8988T (cell line): ENCODE measurements around the gene CENPX.
"Not testable (repeated sequence)": the region's sequence is repeated elsewhere in the genome, so short reads cannot be mapped to it uniquely, and the experiment has no call there.

Source experiments
- DNase-seq: peaks from one replicate; pipeline ENCODE4 v3.0.0; 2011

CENPX gene

DNA sequence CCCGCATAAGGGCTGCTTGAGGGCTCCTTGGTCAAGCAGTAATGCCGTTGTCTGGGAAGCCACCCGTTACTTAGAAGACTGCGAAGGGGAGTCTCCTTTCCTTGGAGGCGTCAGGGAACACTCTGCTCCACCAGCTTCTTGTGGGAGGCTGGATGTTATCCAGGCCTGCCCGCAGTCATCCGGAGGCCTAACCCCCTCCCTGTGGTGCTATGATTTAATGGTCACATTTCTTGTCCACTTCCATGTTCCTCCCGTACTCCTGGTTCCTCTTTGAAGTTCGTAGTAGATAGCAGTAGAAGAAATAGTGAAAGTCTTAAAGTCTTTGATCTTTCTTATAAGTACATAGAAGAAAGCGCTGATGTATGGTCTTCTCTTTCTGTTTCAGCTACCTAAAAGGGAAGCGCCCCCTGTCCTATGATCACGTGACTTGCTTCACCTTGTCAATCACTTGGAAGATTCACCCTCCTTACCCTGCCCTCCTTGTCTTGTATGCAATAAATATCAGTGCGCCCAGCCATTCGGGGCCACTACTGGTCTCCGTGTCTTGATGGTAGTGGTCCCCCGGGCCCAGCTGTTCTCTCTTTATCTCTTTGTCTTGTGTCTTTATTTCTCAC is 16.2 kb upstream of the CENPX start:
- not testable (repeated sequence) for DNase-seq

DNA sequence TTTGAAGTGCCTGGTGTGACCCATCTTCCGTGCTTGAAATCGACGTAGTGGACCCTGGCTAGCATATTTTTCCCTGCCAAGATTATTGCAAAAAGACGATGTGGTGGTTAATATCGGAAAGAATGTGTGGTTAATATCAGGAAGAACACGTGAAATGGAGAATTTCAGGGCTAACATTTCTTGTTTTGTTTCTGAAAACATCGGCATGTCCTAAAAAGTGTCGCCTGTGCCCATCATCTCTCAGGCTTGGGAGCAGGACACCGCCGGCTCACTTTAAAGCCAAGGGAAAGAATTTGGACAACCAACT is 15.2 kb upstream of the CENPX start:
- DNase-seq: no peak

DNA sequence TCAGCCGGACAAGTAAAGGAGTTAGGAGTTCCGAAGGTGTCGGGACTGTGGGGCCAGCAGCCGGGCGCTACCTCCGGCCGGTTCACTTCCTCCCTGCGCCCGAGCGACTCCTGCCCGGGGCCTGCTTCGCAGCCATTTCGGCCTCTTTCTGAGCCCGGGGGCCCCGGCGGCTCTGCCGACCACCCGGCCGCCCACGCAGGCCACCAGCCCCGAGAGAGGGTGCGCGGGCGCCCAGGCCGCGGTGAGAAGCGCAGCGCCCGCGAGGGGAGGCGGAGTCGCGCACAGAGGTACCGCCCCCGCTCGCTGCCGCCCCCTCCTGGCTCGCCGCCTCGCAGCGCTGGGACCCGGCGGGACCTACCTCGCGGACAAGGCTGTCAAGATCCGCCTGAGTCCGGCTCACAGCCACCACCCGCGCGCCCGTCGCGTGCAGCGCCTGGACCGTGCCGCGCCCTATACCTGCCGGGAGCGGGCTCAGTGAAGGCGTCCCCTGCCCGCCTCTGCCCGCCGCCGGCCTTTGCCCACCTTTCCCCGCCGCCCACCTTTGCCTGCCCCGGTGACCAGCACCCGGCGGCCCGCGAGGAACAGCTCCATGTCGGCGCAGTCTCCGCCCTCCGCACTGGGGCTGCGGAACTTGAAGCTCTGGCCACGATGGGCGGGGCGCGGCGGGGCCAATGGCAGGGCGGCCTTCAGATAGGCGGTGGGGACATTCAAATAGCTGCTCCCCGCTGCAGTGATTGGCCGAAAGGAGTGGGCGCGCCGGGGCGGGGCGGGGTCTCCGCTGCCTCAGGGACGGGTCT is 14.6 kb upstream of the CENPX start, which contains the start of gene DCXR:
Gene DCXR (minus strand): TSS at position 606 of the 797 bp plus-strand sequence. CDS start 15 bp downstream, at position 591.
- peak; percentile 91 for DNase-seq

DNA sequence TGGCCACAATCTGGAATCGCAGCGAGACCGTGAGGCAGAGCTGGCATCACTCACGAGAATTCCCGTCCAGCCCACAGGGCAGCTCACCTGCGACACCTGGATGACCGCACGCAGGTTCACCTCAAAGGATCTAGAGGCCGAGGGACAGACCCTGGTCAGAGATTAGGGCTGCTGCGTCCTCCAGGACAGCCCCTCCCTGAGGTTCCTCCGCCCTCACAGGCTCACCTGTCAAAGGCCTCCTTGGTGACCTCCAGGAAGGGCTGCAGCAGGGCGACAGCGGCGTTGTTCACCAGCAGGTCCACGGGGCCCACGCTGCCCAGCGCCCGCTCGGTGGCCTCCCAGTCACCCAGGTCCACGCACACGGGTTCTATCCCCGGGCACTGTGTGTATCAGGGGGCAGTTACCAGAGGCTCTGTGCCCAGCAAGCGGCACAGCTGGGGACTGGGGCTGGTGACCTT is 14.0 kb upstream of the CENPX start:
- DNase-seq: no peak

DNA sequence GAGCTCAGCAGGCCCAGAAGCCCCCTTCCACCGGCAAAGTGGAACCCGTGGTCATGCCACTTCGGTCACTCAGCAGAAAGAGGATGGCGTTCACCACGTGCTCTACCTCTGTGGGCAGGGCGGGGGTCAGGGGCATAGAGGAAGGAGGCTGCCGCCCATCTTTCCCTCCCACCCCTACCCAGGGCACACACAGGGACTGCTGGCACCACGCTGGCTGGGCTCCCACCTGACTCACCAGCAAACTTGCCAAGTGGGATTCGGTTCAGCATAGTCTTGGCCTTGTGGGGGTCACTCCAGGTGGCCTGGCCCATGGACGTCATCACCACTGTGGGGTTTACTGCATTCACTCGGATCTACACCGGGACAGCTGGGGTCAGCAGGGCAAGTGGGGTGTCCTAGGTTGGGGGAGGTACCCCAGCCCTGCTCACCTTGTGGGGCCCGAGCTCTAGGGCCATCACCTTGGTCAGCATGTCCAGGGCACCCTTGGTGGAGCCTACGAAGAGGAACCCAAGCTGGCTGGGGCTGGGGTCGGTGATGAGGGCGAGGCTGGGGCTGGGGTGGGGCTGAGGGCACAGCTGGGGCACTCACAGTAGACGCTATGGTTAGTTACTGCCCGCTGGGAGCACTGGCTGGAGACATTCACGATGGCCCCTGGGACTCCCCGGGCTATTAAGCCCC is 13.4 kb upstream of the CENPX start:
- no peak for DNase-seq

DNA sequence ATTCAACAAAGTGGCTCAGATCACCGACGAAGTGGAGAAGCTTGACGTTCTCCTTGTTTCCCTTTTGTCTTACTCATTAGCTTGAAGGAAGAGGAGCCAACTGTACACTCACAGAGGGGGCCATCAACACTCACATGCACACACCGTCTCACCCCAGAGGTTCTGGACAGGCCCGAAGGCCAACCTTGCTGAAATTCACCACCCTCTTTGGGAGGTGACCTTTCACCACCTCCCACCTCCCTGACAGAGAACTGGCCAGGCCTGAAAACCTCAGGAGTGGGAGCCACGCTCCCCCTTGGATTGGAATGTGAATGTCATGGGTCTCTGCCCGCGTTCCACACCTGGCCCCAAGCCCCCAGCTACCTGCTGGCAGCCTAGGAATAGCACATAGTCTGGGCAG is 12.8 kb upstream of the CENPX start:
- no peak for DNase-seq

DNA sequence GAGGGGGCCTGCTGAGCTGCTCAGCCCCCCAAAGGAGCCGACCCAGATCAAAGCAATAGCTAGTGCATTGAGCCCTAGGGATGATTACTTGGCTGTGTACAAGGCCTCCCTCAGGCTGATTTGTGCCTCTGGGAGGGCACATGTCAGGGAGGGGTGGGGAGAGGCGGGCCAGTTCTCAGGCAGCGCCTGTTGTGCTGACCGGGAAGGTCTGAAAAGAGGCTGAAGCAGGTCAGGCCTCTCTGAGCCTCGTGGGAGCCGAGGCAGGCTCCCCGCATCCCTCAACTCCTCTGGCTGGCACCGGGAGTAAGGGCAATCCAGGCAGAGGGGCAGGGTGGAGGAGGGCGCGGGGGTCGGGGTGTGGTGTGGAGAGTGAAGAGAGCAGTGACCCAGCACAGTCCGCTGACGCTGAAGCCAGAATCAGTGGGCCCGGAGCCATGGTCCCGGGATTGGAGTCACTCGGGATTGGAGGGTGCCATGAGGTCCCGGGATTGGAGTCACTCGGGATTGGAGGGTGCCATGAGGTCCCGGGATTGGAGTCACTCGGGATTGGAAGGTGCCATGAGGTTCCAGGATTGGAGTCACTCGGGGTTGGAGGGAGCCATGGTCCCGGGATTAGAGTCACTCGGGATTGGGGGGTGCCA is 11.8 kb upstream of the CENPX start:
- DNase-seq: no peak

DNA sequence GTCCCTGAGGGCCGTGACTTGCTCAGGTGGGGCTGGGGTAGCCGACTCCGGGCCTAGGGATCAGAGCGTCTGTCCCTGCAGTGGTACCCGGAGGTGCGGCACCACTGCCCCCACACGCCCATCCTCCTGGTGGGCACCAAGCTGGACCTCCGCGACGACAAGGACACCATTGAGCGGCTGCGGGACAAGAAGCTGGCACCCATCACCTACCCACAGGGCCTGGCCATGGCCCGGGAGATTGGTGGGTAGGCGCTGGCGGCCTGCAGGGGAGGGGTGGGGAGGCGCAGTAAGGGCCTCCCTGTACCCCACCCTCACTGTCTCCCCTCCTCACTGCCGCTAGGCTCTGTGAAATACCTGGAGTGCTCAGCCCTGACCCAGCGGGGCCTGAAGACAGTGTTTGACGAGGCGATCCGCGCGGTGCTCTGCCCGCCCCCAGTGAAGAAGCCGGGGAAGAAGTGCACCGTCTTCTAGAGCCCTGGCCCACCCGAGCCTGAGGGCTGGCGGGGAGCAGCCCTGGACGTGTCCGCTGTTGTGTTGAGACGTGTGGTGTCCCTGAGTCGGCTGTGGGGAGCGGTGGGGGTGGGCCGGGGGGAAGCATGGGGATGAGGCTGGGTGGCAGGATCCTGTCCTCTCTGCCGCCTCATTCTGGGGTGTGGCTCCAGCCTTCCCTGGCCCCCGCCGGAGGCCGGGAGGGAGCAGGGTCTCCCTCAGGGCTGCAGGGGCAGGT is 10.8 kb upstream of the CENPX start:
- no peak for DNase-seq

DNA sequence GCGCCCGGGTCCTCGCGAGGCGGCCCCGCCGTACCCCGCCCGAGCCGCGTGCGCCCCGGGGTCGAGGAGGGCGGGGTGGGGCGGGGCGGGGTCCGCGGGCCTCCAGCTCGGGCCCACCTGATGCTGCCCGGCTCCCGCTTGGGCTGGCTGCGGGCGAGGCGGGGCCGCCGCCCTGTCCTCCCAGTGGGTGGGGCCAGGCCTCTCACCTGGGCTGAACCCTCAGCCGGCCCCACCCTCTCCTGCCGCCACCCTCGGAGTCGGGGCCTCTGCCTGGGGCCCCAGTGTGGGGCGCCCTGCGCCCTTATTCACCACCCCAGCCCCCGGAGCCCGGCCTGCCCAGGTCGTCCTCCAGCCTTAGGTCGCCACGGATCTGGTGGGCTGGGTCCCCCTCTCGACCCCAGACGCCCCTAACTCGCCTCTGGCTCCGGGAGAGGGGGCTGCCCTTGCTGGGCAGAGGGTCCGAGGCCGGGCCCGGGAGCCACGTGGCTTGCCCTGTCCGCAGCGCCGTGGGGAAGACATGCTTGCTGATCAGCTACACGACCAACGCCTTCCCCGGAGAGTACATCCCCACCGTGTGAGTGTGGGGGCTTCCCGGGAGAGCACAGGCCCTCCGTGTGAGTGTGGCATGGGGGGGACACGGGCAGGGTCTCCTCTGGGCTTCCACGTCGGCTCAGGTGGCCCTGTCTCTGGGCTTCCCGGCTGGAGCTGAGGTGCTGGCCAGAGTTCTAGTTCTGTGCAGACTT is 9.4 kb upstream of the CENPX start:
- DNase-seq: no peak

DNA sequence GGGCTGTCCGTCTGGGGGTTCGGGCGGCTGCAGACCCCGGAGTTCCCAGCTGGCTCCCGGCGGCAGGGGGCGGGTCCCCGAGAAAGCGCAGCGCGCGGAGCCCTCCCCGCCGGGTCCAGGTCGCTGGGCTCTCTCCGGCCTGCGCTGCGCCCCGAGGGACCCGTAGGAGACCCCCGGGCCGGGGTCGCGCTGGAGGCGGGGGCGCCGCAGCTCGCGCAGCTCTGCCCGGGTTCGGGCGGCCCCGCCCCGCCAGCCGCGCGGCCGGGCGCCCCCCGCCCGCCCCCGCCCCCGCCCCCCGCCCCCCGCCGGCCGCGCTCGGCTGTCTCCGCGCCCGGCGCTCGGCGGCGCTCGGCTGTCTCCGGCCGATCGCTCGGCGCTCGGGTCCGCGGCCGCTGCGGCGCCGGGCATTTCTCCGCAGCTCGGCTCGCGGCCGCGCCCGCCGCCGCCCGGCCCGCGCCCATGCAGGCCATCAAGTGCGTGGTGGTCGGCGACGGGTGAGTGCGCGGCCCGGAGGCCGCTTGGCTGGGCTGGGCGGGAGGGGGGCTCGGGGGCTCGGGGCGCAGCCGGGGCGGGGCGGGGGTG is 8.7 kb upstream of the CENPX start, which contains the start of gene RAC3:
Gene RAC3 (plus strand): TSS at position 376 of the 582 bp plus-strand sequence. CDS start 84 bp downstream, at position 460.
- no peak for DNase-seq

DNA sequence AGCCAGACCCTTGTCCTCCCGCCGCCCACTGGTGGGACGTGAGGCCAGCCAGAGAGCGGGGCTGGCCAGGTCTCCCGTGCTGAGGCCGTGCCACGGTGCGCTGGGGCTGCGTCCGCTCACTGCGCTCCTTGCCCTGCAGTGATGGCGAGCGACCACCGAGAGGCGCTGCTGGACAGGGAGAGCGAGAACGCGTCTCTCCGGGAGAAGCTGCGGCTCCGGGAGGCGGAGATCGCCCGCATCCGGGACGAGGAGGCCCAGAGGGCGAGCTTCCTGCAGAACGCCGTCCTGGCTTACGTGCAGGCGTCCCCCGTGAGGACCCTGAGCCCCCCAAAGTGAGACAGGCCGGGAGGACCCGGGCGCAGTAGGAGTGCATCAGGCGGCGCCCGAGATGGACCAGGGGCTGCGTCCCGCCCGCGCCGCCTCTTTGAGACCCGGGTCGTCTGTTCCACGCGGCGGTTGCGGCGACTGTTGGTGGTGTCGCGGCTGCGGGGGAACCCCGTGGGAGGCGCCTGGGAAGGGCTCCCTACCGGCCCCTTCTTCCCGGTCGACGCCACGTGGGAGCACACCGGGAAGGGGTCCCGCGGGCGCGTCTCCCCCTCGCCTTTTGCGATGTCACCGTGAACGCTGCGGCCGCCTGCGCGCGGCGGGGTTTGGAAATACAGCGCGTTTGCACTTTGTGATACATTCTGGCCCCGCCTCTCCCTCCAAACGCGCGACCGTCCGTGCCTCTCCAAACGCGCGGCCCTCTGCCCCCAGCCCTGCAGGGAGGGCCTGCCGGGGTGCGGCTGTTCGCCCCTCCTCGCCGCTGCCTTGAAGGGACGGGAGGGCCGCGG is 8.0 kb upstream of the CENPX start:
- peak; percentile 86 for DNase-seq

DNA sequence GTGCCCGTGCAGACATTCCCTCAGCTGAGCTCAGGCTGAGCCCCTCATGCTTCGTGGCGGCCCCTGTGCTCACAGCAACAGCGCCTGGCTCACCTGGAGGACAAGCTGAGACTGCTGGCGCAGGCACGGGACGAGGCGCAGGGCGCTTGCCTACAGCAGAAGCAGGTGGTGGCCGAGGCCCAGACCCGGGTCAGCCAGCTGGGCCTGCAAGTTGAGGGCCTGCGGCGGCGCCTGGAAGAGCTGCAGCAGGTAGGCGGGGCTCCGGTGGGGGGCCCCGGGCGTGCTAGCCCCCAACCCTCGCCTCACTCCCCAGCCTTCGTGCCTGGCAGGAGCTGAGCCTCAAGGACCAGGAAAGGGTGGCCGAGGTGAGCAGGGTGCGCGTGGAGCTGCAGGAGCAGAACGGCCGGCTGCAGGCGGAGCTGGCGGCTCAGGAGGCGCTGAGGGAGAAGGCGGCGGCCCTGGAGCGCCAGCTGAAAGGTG is 7.4 kb upstream of the CENPX start:
- no peak for DNase-seq

DNA sequence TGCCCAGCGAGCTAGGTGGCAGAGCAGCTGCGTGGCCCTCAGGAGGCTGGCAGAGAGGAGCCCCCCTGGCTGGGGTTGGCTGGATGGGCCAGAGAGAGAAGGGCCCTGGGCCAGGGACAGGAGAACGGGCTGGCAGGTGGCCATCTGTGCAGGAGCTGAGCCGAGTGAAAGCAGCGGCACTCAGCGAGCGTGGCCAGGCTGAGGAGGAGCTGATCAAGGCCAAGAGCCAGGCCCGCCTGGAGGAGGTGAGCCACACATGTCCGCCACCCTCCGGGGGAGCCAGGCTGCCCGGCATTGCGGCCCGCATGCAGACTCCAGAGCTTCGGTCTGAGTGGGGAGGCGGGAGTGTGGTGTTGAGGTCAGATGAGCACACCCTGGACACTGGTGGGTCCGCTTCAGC is 6.7 kb upstream of the CENPX start:
- DNase-seq: no peak

DNA sequence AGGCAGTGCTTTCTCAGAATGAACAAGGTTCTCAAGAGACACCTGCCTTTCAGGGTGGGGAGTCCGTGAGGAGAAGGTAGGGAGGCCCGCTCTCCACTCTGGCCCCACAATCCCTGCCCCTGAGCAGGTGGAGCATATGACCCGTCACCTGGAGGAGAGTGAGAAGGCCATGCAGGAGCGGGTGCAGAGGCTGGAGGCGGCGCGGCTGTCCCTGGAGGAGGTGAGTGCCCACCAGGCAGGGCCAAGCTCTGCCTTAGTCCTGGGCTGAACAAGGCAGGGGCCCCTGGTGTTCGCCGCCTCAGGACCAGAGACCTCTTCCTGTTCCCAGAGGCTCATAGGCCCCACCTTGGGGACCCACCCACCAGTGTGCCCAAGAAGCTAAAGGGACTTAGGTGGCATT is 6.3 kb upstream of the CENPX start:
- no peak for DNase-seq

DNA sequence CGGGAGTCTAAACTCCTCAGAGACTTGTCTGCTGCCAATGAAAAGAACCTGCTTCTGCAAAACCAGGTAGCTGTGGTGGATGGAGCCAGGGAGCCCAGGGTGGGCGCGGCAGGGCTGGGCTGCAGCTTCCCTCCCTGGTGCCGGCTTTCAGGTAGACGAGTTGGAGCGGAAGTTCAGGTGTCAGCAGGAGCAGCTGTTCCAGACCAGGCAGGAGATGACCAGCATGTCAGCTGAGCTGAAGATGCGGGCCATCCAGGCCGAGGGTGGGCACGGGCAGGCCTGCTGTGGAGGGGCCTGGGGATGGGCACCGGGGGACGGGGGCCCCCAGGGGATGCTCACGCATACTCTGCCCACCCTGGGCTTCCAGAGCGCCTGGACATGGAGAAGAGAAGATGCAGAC is 5.6 kb upstream of the CENPX start:
- no peak for DNase-seq

DNA sequence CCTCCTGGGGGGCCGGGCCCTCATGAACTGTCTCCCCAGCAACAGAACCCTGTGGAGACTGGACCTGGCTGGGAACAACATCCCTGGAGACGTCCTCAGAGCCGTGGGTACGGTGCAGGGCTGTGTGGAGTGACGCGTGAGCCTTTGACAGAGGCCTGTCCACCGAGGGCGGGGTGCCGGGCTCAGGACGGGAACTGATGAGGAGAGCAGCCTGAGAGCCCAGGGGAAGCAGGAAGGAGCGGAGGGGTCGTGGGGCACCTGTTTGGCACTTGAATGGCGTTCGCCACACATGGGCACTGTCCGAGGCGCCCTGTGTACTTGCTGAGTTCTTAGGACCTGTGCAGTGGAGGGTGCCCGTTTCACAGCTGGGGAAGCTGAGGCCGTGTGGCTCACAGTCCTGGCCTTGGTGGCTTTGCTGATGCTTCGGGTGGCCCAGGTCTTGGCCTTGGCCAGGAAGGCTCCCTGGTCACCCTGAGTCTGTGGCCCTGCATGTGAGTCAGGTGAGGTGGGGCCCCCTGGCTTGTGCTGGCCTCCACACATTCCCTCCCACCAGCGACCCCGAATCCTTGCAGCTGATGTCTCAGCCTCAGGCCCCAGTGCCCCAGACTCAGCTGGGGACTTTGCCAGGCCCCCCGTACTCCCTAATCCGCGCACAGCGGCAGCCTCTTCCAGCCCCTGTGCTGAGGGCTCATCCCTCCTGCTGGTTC is 2.9 kb upstream of the CENPX start:
- no peak for DNase-seq

DNA sequence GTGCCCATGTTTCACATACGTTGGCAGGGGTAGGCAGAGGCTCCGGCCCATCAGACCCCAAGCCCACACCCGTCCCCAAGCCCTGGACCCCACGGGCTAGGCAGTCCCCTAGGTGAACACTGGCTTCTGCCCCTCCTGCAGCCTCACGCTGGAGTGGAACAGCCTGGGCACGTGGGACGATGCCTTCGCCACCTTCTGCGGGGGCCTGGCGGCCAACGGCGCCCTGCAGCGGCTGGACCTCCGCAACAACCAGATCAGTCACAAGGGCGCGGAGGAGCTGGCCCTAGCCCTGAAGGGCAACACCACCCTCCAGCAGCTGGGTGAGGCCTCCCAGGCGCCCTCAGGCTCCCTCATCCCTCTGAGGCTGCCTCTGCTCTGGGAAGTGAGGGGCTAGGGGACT is 2.2 kb upstream of the CENPX start:
- no peak for DNase-seq

DNA sequence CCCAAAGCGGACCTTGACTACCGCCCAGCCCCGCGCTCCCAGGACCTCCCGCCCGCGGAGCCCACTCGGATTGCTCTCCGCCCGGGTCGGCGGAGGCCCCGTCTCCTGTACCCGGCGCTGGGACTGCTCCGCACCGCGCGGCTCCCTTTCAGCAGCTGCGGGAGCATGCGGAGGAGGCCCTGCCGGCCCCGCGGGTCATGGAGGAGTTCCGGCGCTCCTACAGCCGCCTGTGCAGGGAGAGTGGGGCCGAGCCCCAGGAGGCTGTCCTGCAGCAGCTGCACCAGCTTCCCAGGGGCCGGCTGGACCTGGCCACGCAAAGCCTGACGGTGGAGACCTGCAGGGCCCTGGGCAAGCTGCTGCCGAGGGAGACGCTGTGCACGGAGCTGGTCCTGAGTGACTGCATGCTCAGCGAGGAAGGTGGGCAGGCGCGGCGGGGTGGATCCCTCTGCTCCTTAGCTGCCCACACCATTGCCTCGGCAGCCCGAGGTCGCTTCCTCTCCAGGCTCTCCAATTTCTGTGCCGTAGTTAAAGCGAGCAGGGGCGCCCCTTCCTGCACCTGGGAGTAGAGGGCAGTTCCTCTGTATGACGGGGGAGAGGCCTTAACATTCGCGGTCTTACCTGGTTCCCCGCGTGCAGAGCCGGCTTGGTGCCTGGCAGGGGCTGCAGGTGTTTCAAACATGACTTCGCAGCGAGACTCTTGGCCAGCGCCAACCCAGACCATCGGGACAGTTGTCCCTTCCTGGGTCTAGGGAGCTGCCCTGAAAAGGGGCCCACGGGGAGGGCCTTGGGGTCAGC is 966 bp upstream of the CENPX start:
- DNase-seq: no peak

DNA sequence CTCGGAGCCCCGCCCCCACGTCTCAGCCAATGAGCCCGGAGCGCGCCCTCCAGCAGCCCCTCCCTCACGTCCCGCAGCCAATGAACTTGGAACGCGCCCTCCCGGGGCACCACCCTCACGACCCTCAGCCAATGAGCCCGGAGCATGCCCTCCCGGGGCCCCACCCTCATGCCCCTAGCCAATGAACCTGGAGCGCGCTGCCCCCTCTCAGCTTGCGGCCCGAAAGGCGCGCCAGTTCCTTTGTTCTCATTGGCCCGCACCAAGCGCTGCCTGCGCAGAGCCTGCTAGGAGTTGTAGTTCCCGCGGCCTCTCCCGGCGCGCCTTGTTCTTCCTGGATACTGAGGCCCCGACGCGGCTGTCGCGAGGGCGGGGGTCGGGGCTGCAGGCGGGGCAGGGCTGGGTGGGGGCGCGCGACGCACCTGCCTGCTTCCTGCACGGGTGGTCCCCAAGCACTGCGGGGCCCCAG is 336 bp upstream of the CENPX start, which contains the start of gene LRRC45:
Gene LRRC45 (plus strand): TSS at position 325 of the 466 bp plus-strand sequence. CDS start 339 bp downstream, outside the sequence.
- peak; percentile 94 for DNase-seq
